Measurements from ENCODE around the gene OLIG2. TPM values are rescaled to one million over a fixed set of nuclear protein-coding genes. Genes with fewer than 3 reads are reported as not detected.

The OLIG2 gene
- total RNA-seq, 1 experiment from 2014 or later, result 0.79 TPM

DNA sequence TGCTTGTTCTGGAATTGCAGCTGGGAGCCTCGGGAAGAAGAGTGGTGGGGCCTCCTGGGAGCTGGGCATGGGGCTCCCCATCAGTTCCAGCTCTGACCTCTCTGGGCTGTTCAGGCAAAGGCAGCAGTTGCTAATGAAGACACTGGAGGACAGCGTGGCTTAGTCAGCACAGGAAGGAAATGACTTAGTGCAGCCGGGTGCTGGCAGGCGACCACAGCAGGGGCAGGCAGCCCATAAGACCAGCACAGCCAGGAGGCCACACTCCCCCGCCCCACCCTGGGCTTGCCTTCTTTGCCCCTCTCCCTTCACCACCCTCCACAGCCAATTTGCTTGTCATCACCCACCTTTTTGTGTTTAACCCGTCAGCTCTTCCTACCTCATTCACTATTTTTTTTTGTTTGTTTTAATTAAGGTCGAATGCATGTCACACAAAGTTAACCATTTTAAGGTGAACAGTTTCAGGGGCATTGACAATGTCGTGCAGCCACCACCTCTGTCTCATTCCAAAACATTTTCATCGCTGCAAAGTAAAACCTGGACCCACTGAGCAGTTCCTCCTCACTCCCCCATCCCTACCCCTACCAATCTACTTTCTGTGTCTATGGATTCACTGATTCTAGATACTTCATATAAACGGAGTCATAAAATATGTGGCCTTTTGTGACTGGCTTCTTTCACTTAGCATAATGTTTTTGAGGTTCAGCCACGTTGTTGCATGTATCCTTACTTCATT is 10.9 kb downstream of the OLIG2 start (continued):
- TF ChIP-seq SMAD4 (CRISPR knock-in tag; IDR thresholded peaks at IDR 0.05) (no peak), KAT7 (CRISPR knock-in tag; IDR thresholded peaks at IDR 0.05; ENCODE audit: borderline replicate concordance) (no peak), SMAD3 (CRISPR knock-in tag; IDR thresholded peaks at IDR 0.05; ENCODE audit: borderline replicate concordance) (no peak), PRRX2 (CRISPR knock-in tag; IDR thresholded peaks at IDR 0.05) (no peak), MAX (CRISPR knock-in tag; IDR thresholded peaks at IDR 0.05) (no peak), TP53 (CRISPR knock-in tag; IDR thresholded peaks at IDR 0.05) (no peak), FOXK1 (CRISPR knock-in tag; IDR thresholded peaks at IDR 0.05) (no peak), IRF1 (CRISPR knock-in tag; IDR thresholded peaks at IDR 0.05) (no peak), TEAD4 (CRISPR knock-in tag; IDR thresholded peaks at IDR 0.05) (no peak), ATF2 (CRISPR knock-in tag; IDR thresholded peaks at IDR 0.05; ENCODE audit: borderline replicate concordance, low read depth) (no peak)
- TF ChIP-seq, protein P1, sequence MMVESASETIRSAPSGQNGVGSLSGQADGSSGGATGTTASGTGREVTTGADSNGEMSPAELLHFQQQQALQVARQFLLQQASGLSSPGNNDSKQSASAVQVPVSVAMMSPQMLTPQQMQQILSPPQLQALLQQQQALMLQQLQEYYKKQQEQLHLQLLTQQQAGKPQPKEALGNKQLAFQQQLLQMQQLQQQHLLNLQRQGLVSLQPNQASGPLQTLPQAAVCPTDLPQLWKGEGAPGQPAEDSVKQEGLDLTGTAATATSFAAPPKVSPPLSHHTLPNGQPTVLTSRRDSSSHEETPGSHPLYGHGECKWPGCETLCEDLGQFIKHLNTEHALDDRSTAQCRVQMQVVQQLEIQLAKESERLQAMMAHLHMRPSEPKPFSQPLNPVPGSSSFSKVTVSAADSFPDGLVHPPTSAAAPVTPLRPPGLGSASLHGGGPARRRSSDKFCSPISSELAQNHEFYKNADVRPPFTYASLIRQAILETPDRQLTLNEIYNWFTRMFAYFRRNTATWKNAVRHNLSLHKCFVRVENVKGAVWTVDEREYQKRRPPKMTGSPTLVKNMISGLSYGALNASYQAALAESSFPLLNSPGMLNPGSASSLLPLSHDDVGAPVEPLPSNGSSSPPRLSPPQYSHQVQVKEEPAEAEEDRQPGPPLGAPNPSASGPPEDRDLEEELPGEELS (CRISPR knock-in tag; IDR thresholded peaks at IDR 0.05), result no peak

- Mint-ChIP-seq H3K36me3 (no peaks in the 10 kb centered on the region), H3K4me3 (no peak overlapping the region), H3K27ac (no peak overlapping the region), H3K27me3 (ENCODE audit: low read depth) (peaks cover 71% of the 10 kb centered on the region), H3K4me1 (peaks cover 38% of the 10 kb centered on the region), H3K9me3 (0 out of 2 replicates have a peak, but pooled peaks cover 6% of the 10 kb centered on the region)
- DNase-seq (ENCODE audit: low spot score), result no peak
- no peak for TF ChIP-seq NR1H2 (CRISPR knock-in tag; IDR thresholded peaks at IDR 0.05)
- TF ChIP-seq NFATC4 (CRISPR knock-in tag; IDR thresholded peaks at IDR 0.05), result no peak
- TF ChIP-seq JUN (CRISPR knock-in tag; IDR thresholded peaks at IDR 0.05), result no peak
- TF ChIP-seq TCF7 (CRISPR knock-in tag; IDR thresholded peaks at IDR 0.05; ENCODE audit: low read depth), result no peak
- no peak for TF ChIP-seq ZNF512 (CRISPR knock-in tag; IDR thresholded peaks at IDR 0.05; ENCODE audit: borderline replicate concordance)
- no peak for TF ChIP-seq NFYB (CRISPR knock-in tag; conservative IDR thresholded peaks at IDR 0.05; ENCODE audit: low read depth)
- TF ChIP-seq ZNF138 (CRISPR knock-in tag; conservative IDR thresholded peaks at IDR 0.05), result no peak
- no peak for TF ChIP-seq ATF3 (CRISPR knock-in tag; conservative IDR thresholded peaks at IDR 0.05)
- no peak for TF ChIP-seq NFE2L1 (CRISPR knock-in tag; IDR thresholded peaks at IDR 0.05)
- ATAC-seq, result no peak
- ChIA-PET CTCF (no interaction called here), POLR2A (no interaction called here)
Observed at GRCh38 chr21:33037501-33037900, 11.8 kb downstream of the OLIG2 start.
